H9 (cell line): ENCODE measurements around the gene KCNMA1. TPM values are rescaled to one million over a fixed set of nuclear protein-coding genes. Genes with fewer than 3 reads are reported as not detected.

ENCODE experiments used
- DNase-seq: peaks from one replicate; pipeline ENCODE4 v3.0.0-alpha.2; 2017
- H2AFZ ChIP-seq: one replicate; pipeline ENCODE4 v1.6.1; 2013; ENCODE audit warnings: mild to moderate bottlenecking, low read length, control low read depth, moderate library complexity
- H2AK5ac ChIP-seq: 2 replicates; pipeline ENCODE4 v1.6.1; 2013; ENCODE audit warnings: low read length, control low read depth, mixed read lengths; ENCODE audit not compliant: insufficient read length
- H2BK120ac ChIP-seq: one replicate; pipeline ENCODE4 v1.6.1; 2013; ENCODE audit warnings: low read depth, mild to moderate bottlenecking, low read length, control low read depth, inconsistent platforms; ENCODE audit not compliant: poor library complexity, severe bottlenecking
- H2BK12ac ChIP-seq: 2 replicates; pipeline ENCODE4 v1.6.1; 2013; ENCODE audit warnings: low read length, control low read depth, mixed read lengths, low read depth; ENCODE audit not compliant: insufficient read length
- H2BK15ac ChIP-seq: 2 replicates; pipeline ENCODE4 v1.6.1; 2013; ENCODE audit warnings: low read depth, low read length, control low read depth
- H2BK20ac ChIP-seq: one replicate; pipeline ENCODE4 v1.6.1; 2013; ENCODE audit warnings: low read depth, mild to moderate bottlenecking, low read length, control low read depth, inconsistent platforms; ENCODE audit not compliant: poor library complexity, severe bottlenecking
- H2BK5ac ChIP-seq: 2 replicates; pipeline ENCODE4 v1.6.1; 2013; ENCODE audit warnings: low read length, control low read depth, mixed read lengths; ENCODE audit not compliant: insufficient read length
- H3K14ac ChIP-seq: 2 replicates; pipeline ENCODE4 v1.6.1; 2013; ENCODE audit warnings: low read length, control low read depth; ENCODE audit not compliant: insufficient read depth
- H3K18ac ChIP-seq: 2 replicates; pipeline ENCODE4 v1.6.1; 2013; ENCODE audit warnings: low read depth, mild to moderate bottlenecking, mixed read lengths, low read length, control low read depth; ENCODE audit not compliant: insufficient read length
- H3K23ac ChIP-seq: 2 replicates; pipeline ENCODE4 v1.6.1; 2013; ENCODE audit warnings: low read length, control low read depth, mixed read lengths, low read depth; ENCODE audit not compliant: insufficient read length
- H3K23me2 ChIP-seq: 2 replicates; pipeline ENCODE4 v1.6.1; 2013; ENCODE audit warnings: low read depth, mild to moderate bottlenecking, mixed read lengths, low read length, control low read depth; ENCODE audit not compliant: insufficient read length, poor library complexity, severe bottlenecking
- H3K27ac ChIP-seq: 2 replicates; pipeline ENCODE4 v1.5.1; 2013; ENCODE audit warnings: low read length, control low read depth, mixed read lengths, low read depth; ENCODE audit not compliant: insufficient read length
- H3K27me3 ChIP-seq: 2 replicates; pipeline ENCODE4 v1.6.1; 2013; ENCODE audit warnings: low read length, control low read depth, inconsistent platforms; ENCODE audit not compliant: insufficient read depth
- H3K4ac ChIP-seq: 2 replicates; pipeline ENCODE4 v1.6.1; 2013; ENCODE audit warnings: low read depth, mild to moderate bottlenecking, control low read depth, inconsistent platforms, low read length, moderate library complexity
- H3K4me1 ChIP-seq: 2 replicates; pipeline ENCODE4 v1.6.1; 2013; ENCODE audit warnings: low read length, control low read depth, inconsistent platforms; ENCODE audit not compliant: insufficient read depth
- H3K4me2 ChIP-seq: 2 replicates; pipeline ENCODE4 v1.6.1; 2013; ENCODE audit warnings: low read length, control low read depth, mixed read lengths; ENCODE audit not compliant: insufficient read length, insufficient read depth
- H3K56ac ChIP-seq: 2 replicates; pipeline ENCODE4 v1.6.1; 2013; ENCODE audit warnings: low read depth, mild to moderate bottlenecking, mixed read lengths, low read length, control low read depth; ENCODE audit not compliant: insufficient read length
- H3K79me1 ChIP-seq: 2 replicates; pipeline ENCODE4 v1.6.1; 2013; ENCODE audit warnings: low read depth, mild to moderate bottlenecking, moderate library complexity, low read length, control low read depth, inconsistent platforms; ENCODE audit not compliant: insufficient read depth, poor library complexity, severe bottlenecking
- H3K79me2 ChIP-seq: 2 replicates; pipeline ENCODE4 v1.6.1; 2013; ENCODE audit warnings: low read length, control low read depth, inconsistent platforms; ENCODE audit not compliant: insufficient read depth
- H3K9ac ChIP-seq: 2 replicates; pipeline ENCODE4 v1.6.1; 2013; ENCODE audit warnings: low read length, control low read depth, mixed read lengths; ENCODE audit not compliant: insufficient read length; ENCODE audit errors: extremely low read depth
- H3K9me3 ChIP-seq: one replicate; pipeline ENCODE4 v1.6.1; 2013; ENCODE audit warnings: low read depth, low read length, inconsistent platforms; ENCODE audit not compliant: control insufficient read depth
- H3T11ph ChIP-seq: one replicate; pipeline ENCODE4 v1.6.1; 2013; ENCODE audit warnings: mild to moderate bottlenecking, low read length, control low read depth, inconsistent platforms
- H4K20me1 ChIP-seq: one replicate; pipeline ENCODE4 v1.6.1; 2013; ENCODE audit not compliant: control insufficient read depth, insufficient read length, insufficient read depth
- H4K5ac ChIP-seq: 2 replicates; pipeline ENCODE4 v1.6.1; 2013; ENCODE audit warnings: low read depth, mild to moderate bottlenecking, mixed read lengths, low read length, control low read depth; ENCODE audit not compliant: insufficient read length
- H4K8ac ChIP-seq: replicated peaks from 2 replicates; pipeline ENCODE4 v1.6.1; 2013; ENCODE audit warnings: low read length, control low read depth, mixed read lengths, low read depth; ENCODE audit not compliant: insufficient read length
- H4K91ac ChIP-seq: 2 replicates; pipeline ENCODE4 v1.6.1; 2013; ENCODE audit warnings: low read depth, mild to moderate bottlenecking, moderate library complexity, mixed read lengths, low read length, control low read depth; ENCODE audit not compliant: insufficient read length
- H3K27ac Mint-ChIP-seq, 3 experiments: 2 replicates in 2 of 3; 3 replicates in 1 of 3; pipeline ENCODE4 v1.8.0; 2020 to 2021; ENCODE audit warnings: mixed read lengths in 3 of 3, mild to moderate bottlenecking in 1 of 3, moderate library complexity in 1 of 3
- H3K27me3 Mint-ChIP-seq: 2 replicates; pipeline ENCODE4 v1.8.0; 2021; ENCODE audit warnings: low read depth, mild to moderate bottlenecking, moderate library complexity, mixed read lengths
- H3K36me3 Mint-ChIP-seq, 3 experiments: 2 replicates in 2 of 3; 3 replicates in 1 of 3; pipeline ENCODE4 v1.8.0; 2020 to 2021; ENCODE audit warnings: low read depth in 3 of 3, mixed read lengths in 3 of 3; ENCODE audit not compliant: insufficient read depth in 1 of 3
- H3K4me1 Mint-ChIP-seq, 2 experiments: 2 replicates each; pipeline ENCODE4 v1.8.0; 2020; ENCODE audit warnings: mixed read lengths in 2 of 2
- H3K4me3 Mint-ChIP-seq, 2 experiments: 2 replicates in 1 of 2; 3 replicates in 1 of 2; pipeline ENCODE4 v1.8.0; 2020 to 2021; ENCODE audit warnings: mild to moderate bottlenecking in 2 of 2, mixed read lengths in 2 of 2, moderate library complexity in 1 of 2
- H3K9me3 Mint-ChIP-seq, 2 experiments: 2 replicates in 1 of 2; 3 replicates in 1 of 2; pipeline ENCODE4 v1.8.0; 2020; ENCODE audit warnings: mild to moderate bottlenecking in 2 of 2, mixed read lengths in 2 of 2, moderate library complexity in 1 of 2
- WGBS: extraction: QIAGEN DNeasy Blood & Tissue Kit; methylation state at CpG from one replicate; pipeline ENCODE4 v1.1.7; 2013; ENCODE audit warnings: missing lambda C conversion rate, low lambda C conversion rate, mixed read lengths; ENCODE audit not compliant: insufficient read length; ENCODE audit errors: extremely low coverage; 5-methylcytosine and 5-hydroxymethylcytosine counted together
- total RNA-seq: library from RNA; stranded (reverse); gene quantifications from 2 replicates; pipeline ENCODE4 v1.2.1, GENCODE V29; 2021
- TF ChIP-seq, protein P1 (sequence below): fragments of 200-600 bp; sonication (generic); conservative IDR thresholded peaks from 3 replicates; pipeline ENCODE4 v1.8.0; 2021; ENCODE audit warnings: antibody characterized with exemption, mild to moderate bottlenecking

KCNMA1 gene
- total RNA-seq, 1 experiment from 2014 or later = 2.0 TPM

DNA sequence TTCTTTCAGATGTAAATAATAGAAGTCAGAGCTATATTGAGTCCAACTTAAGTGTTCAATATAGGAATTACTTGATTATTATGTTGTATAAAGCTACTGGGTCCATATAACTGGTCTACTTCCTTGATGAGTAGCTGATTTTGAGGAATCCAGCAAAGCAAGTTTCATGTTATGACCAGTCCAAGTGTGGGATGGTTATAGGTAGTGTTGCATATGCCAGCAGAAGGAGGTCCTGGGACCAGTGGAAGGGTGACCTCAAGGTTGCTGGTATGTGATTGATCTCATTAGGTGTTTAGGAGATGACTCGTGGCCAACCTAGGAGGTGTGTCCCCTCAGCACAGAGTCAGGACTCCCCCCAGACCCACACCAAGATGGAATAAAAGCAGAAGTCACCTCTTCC lies 551.5 kb downstream of the KCNMA1 start:
- no peak for DNase-seq
- Histone ChIP-seq H2BK120ac (no peak overlapping the region), H3K9ac (no peak overlapping the region), H3K27ac (no peak overlapping the region), H2BK20ac (no peak overlapping the region), H3K79me2 (no peaks in the 10 kb centered on the region), H2AFZ (no peak overlapping the region), H3K4me1 (peaks cover 5% of the 10 kb centered on the region; the same call in 1 of the 2 replicates), H3K23ac (no peak overlapping the region), H3K79me1 (no peaks in the 10 kb centered on the region), H4K20me1 (no peaks in the 10 kb centered on the region), H2BK12ac (no peak overlapping the region), H3T11ph (no peak overlapping the region), H3K9me3 (no peaks in the 10 kb centered on the region), H2AK5ac (no peak overlapping the region), H3K14ac (no peak overlapping the region), H3K4me2 (no peak overlapping the region), H2BK5ac (no peak overlapping the region), H4K91ac (no peak overlapping the region), H2BK15ac (no peak overlapping the region), H4K8ac (no peak overlapping the region), H4K5ac (no peak overlapping the region), H3K27me3 (no peaks in the 10 kb centered on the region), H3K4ac (no peak overlapping the region), H3K18ac (no peak overlapping the region), H3K56ac (no peak overlapping the region), H3K23me2 (no peaks in the 10 kb centered on the region)
- Mint-ChIP-seq H3K4me1 (peaks cover 28 to 33% of the 10 kb centered on the region in 2 experiments), H3K9me3 (no peaks in the 10 kb centered on the region; a peak in 1 of 5 replicates), H3K27me3 (0 out of 2 replicates have a peak, but pooled peaks cover under 1% of the 10 kb centered on the region), H3K36me3 (no peaks in the 10 kb centered on the region; a peak in 2 of 7 replicates), H3K27ac (no peak overlapping the region), H3K4me3 (no peak overlapping the region)
- no CpG with 5 or more reads among the region's 1 CpG for WGBS
- TF ChIP-seq, protein P1, sequence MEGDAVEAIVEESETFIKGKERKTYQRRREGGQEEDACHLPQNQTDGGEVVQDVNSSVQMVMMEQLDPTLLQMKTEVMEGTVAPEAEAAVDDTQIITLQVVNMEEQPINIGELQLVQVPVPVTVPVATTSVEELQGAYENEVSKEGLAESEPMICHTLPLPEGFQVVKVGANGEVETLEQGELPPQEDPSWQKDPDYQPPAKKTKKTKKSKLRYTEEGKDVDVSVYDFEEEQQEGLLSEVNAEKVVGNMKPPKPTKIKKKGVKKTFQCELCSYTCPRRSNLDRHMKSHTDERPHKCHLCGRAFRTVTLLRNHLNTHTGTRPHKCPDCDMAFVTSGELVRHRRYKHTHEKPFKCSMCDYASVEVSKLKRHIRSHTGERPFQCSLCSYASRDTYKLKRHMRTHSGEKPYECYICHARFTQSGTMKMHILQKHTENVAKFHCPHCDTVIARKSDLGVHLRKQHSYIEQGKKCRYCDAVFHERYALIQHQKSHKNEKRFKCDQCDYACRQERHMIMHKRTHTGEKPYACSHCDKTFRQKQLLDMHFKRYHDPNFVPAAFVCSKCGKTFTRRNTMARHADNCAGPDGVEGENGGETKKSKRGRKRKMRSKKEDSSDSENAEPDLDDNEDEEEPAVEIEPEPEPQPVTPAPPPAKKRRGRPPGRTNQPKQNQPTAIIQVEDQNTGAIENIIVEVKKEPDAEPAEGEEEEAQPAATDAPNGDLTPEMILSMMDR = no peak
